Measurements from ENCODE around the gene ERGIC2. TPM values are rescaled to one million over a fixed set of nuclear protein-coding genes. Genes with fewer than 3 reads are reported as not detected.

Gene ERGIC2
- total and polyA plus RNA-seq, 9 of the 15 experiments (the other 6 are each of a cell fraction or from before 2014, with no cell fraction given), result 24.1 to 180 (median 75.7) TPM

GRCh38 chr12:29380536-29381523, at the start of gene ERGIC2 (continued):
- TF ChIP-seq CEBPZ (IDR thresholded peaks at IDR 0.05; ENCODE audit: borderline replicate concordance, low read depth, low read length) (no peak), CAMTA2 (CRISPR knock-in tag; conservative IDR thresholded peaks at IDR 0.05) (no peak), IFI16 (CRISPR knock-in tag; IDR thresholded peaks at IDR 0.05) (no peak), ZNF57 (CRISPR knock-in tag; IDR thresholded peaks at IDR 0.05) (no peak), MAFG (tag; conservative IDR thresholded peaks at IDR 0.05) (no peak), SUPT5H (IDR thresholded peaks at IDR 0.05) (peak; percentile 80; the same call in 1 of the 2 replicates), TEAD2 (tag; IDR thresholded peaks at IDR 0.05) (no peak), RAD51 (IDR thresholded peaks at IDR 0.05; ENCODE audit: borderline replicate concordance, low read depth) (no peak), HDAC3 (IDR thresholded peaks at IDR 0.05; ENCODE audit: borderline replicate concordance, partially characterized antibody) (peak; percentile 66)
- TF ChIP-seq, protein P1, sequence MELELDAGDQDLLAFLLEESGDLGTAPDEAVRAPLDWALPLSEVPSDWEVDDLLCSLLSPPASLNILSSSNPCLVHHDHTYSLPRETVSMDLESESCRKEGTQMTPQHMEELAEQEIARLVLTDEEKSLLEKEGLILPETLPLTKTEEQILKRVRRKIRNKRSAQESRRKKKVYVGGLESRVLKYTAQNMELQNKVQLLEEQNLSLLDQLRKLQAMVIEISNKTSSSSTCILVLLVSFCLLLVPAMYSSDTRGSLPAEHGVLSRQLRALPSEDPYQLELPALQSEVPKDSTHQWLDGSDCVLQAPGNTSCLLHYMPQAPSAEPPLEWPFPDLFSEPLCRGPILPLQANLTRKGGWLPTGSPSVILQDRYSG (tag; conservative IDR thresholded peaks at IDR 0.05; ENCODE audit: low read depth), result no peak
- TF ChIP-seq, protein P2, sequence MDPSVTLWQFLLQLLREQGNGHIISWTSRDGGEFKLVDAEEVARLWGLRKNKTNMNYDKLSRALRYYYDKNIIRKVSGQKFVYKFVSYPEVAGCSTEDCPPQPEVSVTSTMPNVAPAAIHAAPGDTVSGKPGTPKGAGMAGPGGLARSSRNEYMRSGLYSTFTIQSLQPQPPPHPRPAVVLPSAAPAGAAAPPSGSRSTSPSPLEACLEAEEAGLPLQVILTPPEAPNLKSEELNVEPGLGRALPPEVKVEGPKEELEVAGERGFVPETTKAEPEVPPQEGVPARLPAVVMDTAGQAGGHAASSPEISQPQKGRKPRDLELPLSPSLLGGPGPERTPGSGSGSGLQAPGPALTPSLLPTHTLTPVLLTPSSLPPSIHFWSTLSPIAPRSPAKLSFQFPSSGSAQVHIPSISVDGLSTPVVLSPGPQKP (CRISPR knock-in tag; IDR thresholded peaks at IDR 0.05), result no peak
